IMR-90 (cell line): ENCODE results near the gene KIDINS220. TPM values are rescaled to one million over a fixed set of nuclear protein-coding genes. Genes with fewer than 3 reads are reported as not detected.

Experiments used
- ATAC-seq: fragments of 200-7000 bp; cut with Tn5 transposase; 2 replicates; pipeline ENCODE4 v1.9.1; 2020; ENCODE audit warnings: low read depth, mild to moderate bottlenecking, moderate library complexity
- BruUV-seq: library from RNA; stranded (reverse); fragments of 400-500 nt; replicated peaks from 2 replicates; lab custom pipeline; 2021; lab: Mats Ljungman, UMichigan
- CTCF ChIA-PET: fragments of 300-600 bp; formaldehyde crosslinking; extraction: SDS; loops from one replicate; lab custom pipeline; 2021; ENCODE audit warnings: antibody characterized with exemption; lab: Yijun Ruan, JAX
- POLR2A ChIA-PET: fragments of 300-600 bp; sonication (Branson Sonifier 250); formaldehyde crosslinking; loops from one replicate; lab custom pipeline; 2022; ENCODE audit warnings: antibody characterized with exemption; ENCODE audit not compliant: unreplicated experiment; lab: Charles Lee
- DNase-seq: peaks from one replicate; pipeline ENCODE4 v3.0.0; 2013
- H2AFZ ChIP-seq: replicated peaks from 2 replicates; pipeline ENCODE3; 2013; ENCODE audit warnings: low read length, mild to moderate bottlenecking; ENCODE audit not compliant: poor library complexity
- H2AK5ac ChIP-seq: 2 replicates; pipeline ENCODE4 v1.6.1; 2013; ENCODE audit warnings: low read depth, low read length, inconsistent platforms
- H2AK9ac ChIP-seq: replicated peaks from 2 replicates; pipeline ENCODE3; 2013; ENCODE audit warnings: mild to moderate bottlenecking, low read depth, low read length, moderate library complexity; ENCODE audit not compliant: poor library complexity
- H2BK120ac ChIP-seq: 2 replicates; pipeline ENCODE4 v1.6.1; 2013; ENCODE audit warnings: low read depth, low read length, inconsistent platforms
- H2BK15ac ChIP-seq: 3 replicates; pipeline ENCODE4 v1.6.1; 2013; ENCODE audit warnings: low read depth, low read length, inconsistent platforms
- H2BK20ac ChIP-seq: 2 replicates; pipeline ENCODE4 v1.6.1; 2013; ENCODE audit warnings: low read depth, mild to moderate bottlenecking, inconsistent platforms, low read length, moderate library complexity
- H2BK5ac ChIP-seq: 2 replicates; pipeline ENCODE4 v1.6.1; 2013; ENCODE audit warnings: mild to moderate bottlenecking, low read depth, low read length, inconsistent platforms; ENCODE audit not compliant: poor library complexity, severe bottlenecking
- H3K14ac ChIP-seq: replicated peaks from 2 replicates; pipeline ENCODE4 v1.6.1; 2013; ENCODE audit warnings: low read depth, low read length, inconsistent platforms
- H3K18ac ChIP-seq: 2 replicates; pipeline ENCODE4 v1.6.1; 2013; ENCODE audit warnings: low read depth, low read length, control low read depth
- H3K23ac ChIP-seq: 2 replicates; pipeline ENCODE4 v1.6.1; 2013; ENCODE audit warnings: low read depth, low read length, inconsistent platforms
- H3K27ac ChIP-seq: 2 replicates; pipeline ENCODE4 v1.5.1; 2013; ENCODE audit warnings: mild to moderate bottlenecking, control low read depth, low read length; ENCODE audit not compliant: insufficient read depth
- H3K27me3 ChIP-seq: 2 replicates; pipeline ENCODE4 v1.6.1; 2013; ENCODE audit warnings: low read length; ENCODE audit not compliant: control insufficient read depth, insufficient read depth
- H3K36me3 ChIP-seq: 2 replicates; pipeline ENCODE4 v1.6.1; 2013; ENCODE audit warnings: low read length, mixed read lengths; ENCODE audit not compliant: control insufficient read depth, insufficient read depth
- H3K4ac ChIP-seq: 2 replicates; pipeline ENCODE4 v1.6.1; 2013; ENCODE audit warnings: low read depth, low read length, inconsistent platforms
- H3K4me1 ChIP-seq: 2 replicates; pipeline ENCODE4 v1.6.1; 2013; ENCODE audit warnings: low read length, mixed read lengths; ENCODE audit not compliant: control insufficient read depth, insufficient read depth
- H3K4me2 ChIP-seq: 2 replicates; pipeline ENCODE4 v1.6.1; 2013; ENCODE audit warnings: low read depth, mild to moderate bottlenecking, control low read depth, low read length, moderate library complexity
- H3K4me3 ChIP-seq: 2 replicates; pipeline ENCODE4 v1.5.1; 2013; ENCODE audit warnings: low read depth, mild to moderate bottlenecking, control low read depth, low read length, moderate library complexity; ENCODE audit not compliant: insufficient read depth
- H3K56ac ChIP-seq: 2 replicates; pipeline ENCODE4 v1.6.1; 2013; ENCODE audit warnings: low read length, inconsistent platforms; ENCODE audit not compliant: insufficient read depth; ENCODE audit errors: extremely low read depth
- H3K79me1 ChIP-seq, 2 experiments: 2 replicates each; pipeline ENCODE4 v1.6.1; 2013; ENCODE audit warnings: low read length in 2 of 2, inconsistent platforms in 1 of 2, low read depth in 1 of 2
- H3K9ac ChIP-seq: 2 replicates; pipeline ENCODE4 v1.6.1; 2013; ENCODE audit warnings: low read depth, low read length, control low read depth
- H3K9me1 ChIP-seq: 2 replicates; pipeline ENCODE4 v1.6.1; 2013; ENCODE audit warnings: low read length, inconsistent platforms; ENCODE audit not compliant: insufficient read depth
- H3K9me3 ChIP-seq: 2 replicates; pipeline ENCODE4 v1.6.1; 2013; ENCODE audit warnings: low read length; ENCODE audit not compliant: control insufficient read depth, insufficient read depth
- H4K20me1 ChIP-seq: 2 replicates; pipeline ENCODE4 v1.6.1; 2013; ENCODE audit warnings: low read length, inconsistent platforms; ENCODE audit not compliant: insufficient read depth
- H4K5ac ChIP-seq: 2 replicates; pipeline ENCODE4 v1.6.1; 2013; ENCODE audit warnings: mild to moderate bottlenecking, low read depth, low read length, control low read depth
- H4K8ac ChIP-seq, 2 experiments: 2 replicates each; pipeline ENCODE4 v1.6.1; 2013; ENCODE audit warnings: low read depth in 2 of 2, low read length in 2 of 2, control low read depth in 1 of 2, inconsistent platforms in 1 of 2
- H4K91ac ChIP-seq: 2 replicates; pipeline ENCODE4 v1.6.1; 2013; ENCODE audit warnings: low read depth, low read length, inconsistent platforms; ENCODE audit not compliant: insufficient read depth
- POLR2A ChIP-seq: IDR thresholded peaks from 2 replicates; pipeline ENCODE4 v1.6.1; 2012; ENCODE audit warnings: mild to moderate bottlenecking, low read depth, low read length
- SMC3 ChIP-seq: fragments of 150-350 bp; IDR thresholded peaks from 2 replicates; pipeline ENCODE4 v1.6.1; 2016; ENCODE audit warnings: low read depth, mild to moderate bottlenecking, antibody characterized with exemption, low read length, moderate library complexity
- WGBS, 2 experiments: methylation state at CpG; one replicate each; pipeline versions ENCODE4 v1.1.5 to v1.1.7; 2013; ENCODE audit warnings: missing lambda C conversion rate in 2 of 2; ENCODE audit not compliant: insufficient read length in 1 of 2; ENCODE audit errors: extremely low coverage in 2 of 2; 5-methylcytosine and 5-hydroxymethylcytosine counted together
- dilution Hi-C: fragments of 300-500 bp; cut with HindIII; formaldehyde crosslinking; loops from one replicate; pipeline ENCODE4 v1.14.3; 2018; ENCODE audit warnings: low sequenced_read_pairs; ENCODE audit not compliant: unreplicated experiment
- in situ Hi-C: fragments of 300-500 bp; cut with MboI; formaldehyde crosslinking; loops from 3 replicates; pipeline ENCODE4 v1.14.3; 2019; ENCODE audit warnings: low sequenced_read_pairs, inconsistent platforms, mixed read lengths
- intact Hi-C: fragments of 100-400 bp; cut with micrococcal nuclease; formaldehyde crosslinking; loops from 2 replicates; pipeline ENCODE4 v1.10.0; 2022
- polyA plus RNA-seq, 3 experiments: library from polyadenylated mRNA; depleted of rRNA; stranded (reverse); fragments of >200 nt; gene quantifications; 2 replicates each; pipeline ENCODE4 v1.2.3, GENCODE V29; 2012; ENCODE audit warnings: low replicate concordance in 1 of 3
- total RNA-seq: library from RNA; depleted of rRNA; stranded (reverse); fragments of >200 nt; gene quantifications from 2 replicates; pipeline ENCODE4 v1.2.3, GENCODE V29; 2012
- TF ChIP-seq, protein P1 (sequence below): fragments of 150-350 bp; IDR thresholded peaks from 2 replicates; pipeline ENCODE4 v1.6.1; 2016; ENCODE audit warnings: low read depth, mild to moderate bottlenecking, low read length, moderate library complexity, borderline replicate concordance
- TF ChIP-seq, protein P2 (sequence below): conservative IDR thresholded peaks from 2 replicates; pipeline ENCODE4 v1.5.1; 2012; ENCODE audit warnings: mild to moderate bottlenecking, low read depth, low read length, improper control_type of control experiment

The KIDINS220 gene
- total and polyA plus RNA-seq, 2 of the 4 experiments (the other 2 are of a cell fraction), result 23.1 to 63.4 TPM

DNA sequence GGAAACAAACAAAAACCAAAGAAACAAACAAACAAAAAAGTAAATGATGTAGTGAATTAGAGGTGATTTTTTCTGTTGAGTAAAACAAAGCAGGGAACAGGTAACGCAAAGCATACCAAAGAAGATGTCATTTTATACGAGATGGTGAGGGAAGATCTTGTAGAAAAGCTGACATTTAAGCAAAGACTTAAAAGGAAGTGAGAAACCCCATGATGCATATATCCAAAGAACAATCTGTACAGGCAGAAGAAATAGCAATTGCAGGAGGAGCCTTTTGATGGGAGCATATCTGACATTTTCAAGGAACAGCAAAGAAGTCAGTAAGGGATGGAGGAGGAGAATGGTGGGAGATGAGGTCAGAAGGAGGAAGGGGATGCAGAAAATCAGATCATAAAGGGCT is 63.0 kb downstream of the KIDINS220 start:
- no TSS peak for BruUV-seq
- POLR2A ChIA-PET, result no interaction called here
- H3K36me3 ChIP-seq, result peaks cover 36% of the 10 kb centered on the region

More for the DNA sequence above, 63.0 kb downstream of the KIDINS220 start:
- H2BK120ac ChIP-seq, result no peak overlapping the region
- H2BK15ac ChIP-seq, result no peak overlapping the region
- H3K4me2 ChIP-seq, result no peak overlapping the region
- H3K27ac ChIP-seq, result no peak overlapping the region
- H3K4ac ChIP-seq, result no peak overlapping the region
- H3K9me1 ChIP-seq, result no peaks in the 10 kb centered on the region; the same call in 1 of the 2 replicates
- TF ChIP-seq, protein P1, sequence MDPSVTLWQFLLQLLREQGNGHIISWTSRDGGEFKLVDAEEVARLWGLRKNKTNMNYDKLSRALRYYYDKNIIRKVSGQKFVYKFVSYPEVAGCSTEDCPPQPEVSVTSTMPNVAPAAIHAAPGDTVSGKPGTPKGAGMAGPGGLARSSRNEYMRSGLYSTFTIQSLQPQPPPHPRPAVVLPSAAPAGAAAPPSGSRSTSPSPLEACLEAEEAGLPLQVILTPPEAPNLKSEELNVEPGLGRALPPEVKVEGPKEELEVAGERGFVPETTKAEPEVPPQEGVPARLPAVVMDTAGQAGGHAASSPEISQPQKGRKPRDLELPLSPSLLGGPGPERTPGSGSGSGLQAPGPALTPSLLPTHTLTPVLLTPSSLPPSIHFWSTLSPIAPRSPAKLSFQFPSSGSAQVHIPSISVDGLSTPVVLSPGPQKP, result no peak
- TF ChIP-seq, protein P2, sequence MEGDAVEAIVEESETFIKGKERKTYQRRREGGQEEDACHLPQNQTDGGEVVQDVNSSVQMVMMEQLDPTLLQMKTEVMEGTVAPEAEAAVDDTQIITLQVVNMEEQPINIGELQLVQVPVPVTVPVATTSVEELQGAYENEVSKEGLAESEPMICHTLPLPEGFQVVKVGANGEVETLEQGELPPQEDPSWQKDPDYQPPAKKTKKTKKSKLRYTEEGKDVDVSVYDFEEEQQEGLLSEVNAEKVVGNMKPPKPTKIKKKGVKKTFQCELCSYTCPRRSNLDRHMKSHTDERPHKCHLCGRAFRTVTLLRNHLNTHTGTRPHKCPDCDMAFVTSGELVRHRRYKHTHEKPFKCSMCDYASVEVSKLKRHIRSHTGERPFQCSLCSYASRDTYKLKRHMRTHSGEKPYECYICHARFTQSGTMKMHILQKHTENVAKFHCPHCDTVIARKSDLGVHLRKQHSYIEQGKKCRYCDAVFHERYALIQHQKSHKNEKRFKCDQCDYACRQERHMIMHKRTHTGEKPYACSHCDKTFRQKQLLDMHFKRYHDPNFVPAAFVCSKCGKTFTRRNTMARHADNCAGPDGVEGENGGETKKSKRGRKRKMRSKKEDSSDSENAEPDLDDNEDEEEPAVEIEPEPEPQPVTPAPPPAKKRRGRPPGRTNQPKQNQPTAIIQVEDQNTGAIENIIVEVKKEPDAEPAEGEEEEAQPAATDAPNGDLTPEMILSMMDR, result no peak
- no peak for TF ChIP-seq POLR2A
- no peak for TF ChIP-seq SMC3
- CTCF ChIA-PET, result no interaction called here
- H3K4me3 ChIP-seq, result no peak overlapping the region
- dilution Hi-C loops (no loop called here), in situ Hi-C loops (loop anchor here (25.0 kb wide), 1 partner anchor 1562 kb away; no protein-coding TSS in a partner anchor), intact Hi-C loops (no loop called here)
- H4K5ac ChIP-seq, result no peak overlapping the region
- H3K4me1 ChIP-seq, result no peaks in the 10 kb centered on the region
- no peak overlapping the region for H3K23ac ChIP-seq
- DNase-seq, result no peak
- no peak overlapping the region for H2BK20ac ChIP-seq
- no peak overlapping the region for H2AK5ac ChIP-seq
- H2AFZ ChIP-seq, result no peak overlapping the region
- H3K9ac ChIP-seq, result no peak overlapping the region
- ATAC-seq, result no peak
- WGBS, 2 experiments, result no CpG with 5 or more reads among the region's 2 CpGs
- H4K20me1 ChIP-seq, result no peaks in the 10 kb centered on the region
- H4K8ac ChIP-seq, result no peak overlapping the region
- peaks cover 0 to 4% of the 10 kb centered on the region in 2 experiments; a peak in 1 of 4 replicates for H3K79me1 ChIP-seq
- no peak overlapping the region for H2AK9ac ChIP-seq
- H3K27me3 ChIP-seq, result no peaks in the 10 kb centered on the region
- H3K56ac ChIP-seq, result no peak overlapping the region
- no peak overlapping the region for H2BK5ac ChIP-seq
- no peak overlapping the region for H3K14ac ChIP-seq
- no peak overlapping the region for H4K91ac ChIP-seq
- H3K9me3 ChIP-seq, result no peaks in the 10 kb centered on the region
- no peak overlapping the region for H3K18ac ChIP-seq
